HL-60 (cell line): ENCODE results near the gene TCFL5.
A peak's percentile ranks its signal among the peaks of the same experiment; 100 is the strongest.

Experiments used
- DNase-seq, 2 experiments: peaks; one replicate each; pipeline ENCODE4 v3.0.0-alpha.2; 2010 to 2020; ENCODE audit warnings: low read depth in 1 of 2, low spot score in 1 of 2
- H3K27ac ChIP-seq: fragments of 250-450 bp; sonication (Bioruptor Pico); replicated peaks from 2 replicates; pipeline ENCODE4 v1.5.1; 2020; ENCODE audit warnings: mild to moderate bottlenecking, moderate library complexity
- H3K27me3 ChIP-seq: fragments of 250-450 bp; sonication (Bioruptor Pico); 2 replicates; pipeline ENCODE4 v1.5.1; 2021; ENCODE audit warnings: mild to moderate bottlenecking, moderate library complexity; ENCODE audit not compliant: insufficient read depth, poor library complexity, severe bottlenecking
- H3K4me3 ChIP-seq: replicated peaks from 2 replicates; pipeline ENCODE4 v1.5.1; 2011; ENCODE audit warnings: mild to moderate bottlenecking, control low read depth, low read length; ENCODE audit not compliant: insufficient read depth
- CTCF ChIP-seq: IDR thresholded peaks from one replicate; pipeline ENCODE4 v1.5.1; 2011; ENCODE audit warnings: low read length, control low read depth, inconsistent platforms; ENCODE audit not compliant: insufficient read depth
- GABPA ChIP-seq: IDR thresholded peaks from 2 replicates; pipeline ENCODE4 v1.6.1; 2012; ENCODE audit warnings: low read depth
- POLR2AphosphoS5 ChIP-seq: IDR thresholded peaks from 2 replicates; pipeline ENCODE4 v1.6.1; 2012; ENCODE audit warnings: low read depth
- SPI1 ChIP-seq: IDR thresholded peaks from 2 replicates; pipeline ENCODE4 v1.6.1; 2012; ENCODE audit warnings: low read depth, mild to moderate bottlenecking, borderline replicate concordance
- TF ChIP-seq, protein P1 (sequence below): IDR thresholded peaks from 2 replicates; pipeline ENCODE4 v1.6.1; 2012; ENCODE audit warnings: low read depth; ENCODE audit not compliant: insufficient replicate concordance

TCFL5 gene

GRCh38 chr20:62804627-62805154 lies 56.9 kb downstream of the TCFL5 start, which contains the start of gene OGFR:
Gene OGFR (plus strand): TSS chr20:62804835. CDS start chr20:62804860, 25 bp downstream.
- peak; percentile 44 to 84 for DNase-seq
- Histone ChIP-seq H3K27me3 (no peaks in the 10 kb centered on the region), H3K4me3 (peak within 1 kb of the TSS; percentile 85), H3K27ac (peak within 1 kb of the TSS; percentile 58)
- TF ChIP-seq GABPA: no peak
- 0 out of 2 replicates have a peak, but pooled peaks have one; percentile 4 for TF ChIP-seq SPI1
- no peak for TF ChIP-seq CTCF
- peak; percentile 47; the same call in 1 of the 2 replicates for TF ChIP-seq POLR2AphosphoS5
- TF ChIP-seq, protein P1, sequence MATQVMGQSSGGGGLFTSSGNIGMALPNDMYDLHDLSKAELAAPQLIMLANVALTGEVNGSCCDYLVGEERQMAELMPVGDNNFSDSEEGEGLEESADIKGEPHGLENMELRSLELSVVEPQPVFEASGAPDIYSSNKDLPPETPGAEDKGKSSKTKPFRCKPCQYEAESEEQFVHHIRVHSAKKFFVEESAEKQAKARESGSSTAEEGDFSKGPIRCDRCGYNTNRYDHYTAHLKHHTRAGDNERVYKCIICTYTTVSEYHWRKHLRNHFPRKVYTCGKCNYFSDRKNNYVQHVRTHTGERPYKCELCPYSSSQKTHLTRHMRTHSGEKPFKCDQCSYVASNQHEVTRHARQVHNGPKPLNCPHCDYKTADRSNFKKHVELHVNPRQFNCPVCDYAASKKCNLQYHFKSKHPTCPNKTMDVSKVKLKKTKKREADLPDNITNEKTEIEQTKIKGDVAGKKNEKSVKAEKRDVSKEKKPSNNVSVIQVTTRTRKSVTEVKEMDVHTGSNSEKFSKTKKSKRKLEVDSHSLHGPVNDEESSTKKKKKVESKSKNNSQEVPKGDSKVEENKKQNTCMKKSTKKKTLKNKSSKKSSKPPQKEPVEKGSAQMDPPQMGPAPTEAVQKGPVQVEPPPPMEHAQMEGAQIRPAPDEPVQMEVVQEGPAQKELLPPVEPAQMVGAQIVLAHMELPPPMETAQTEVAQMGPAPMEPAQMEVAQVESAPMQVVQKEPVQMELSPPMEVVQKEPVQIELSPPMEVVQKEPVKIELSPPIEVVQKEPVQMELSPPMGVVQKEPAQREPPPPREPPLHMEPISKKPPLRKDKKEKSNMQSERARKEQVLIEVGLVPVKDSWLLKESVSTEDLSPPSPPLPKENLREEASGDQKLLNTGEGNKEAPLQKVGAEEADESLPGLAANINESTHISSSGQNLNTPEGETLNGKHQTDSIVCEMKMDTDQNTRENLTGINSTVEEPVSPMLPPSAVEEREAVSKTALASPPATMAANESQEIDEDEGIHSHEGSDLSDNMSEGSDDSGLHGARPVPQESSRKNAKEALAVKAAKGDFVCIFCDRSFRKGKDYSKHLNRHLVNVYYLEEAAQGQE: no peak

- Histone ChIP-seq H3K4me3 (peak overlapping the region; percentile 85), H3K27ac (no peak overlapping the region), H3K27me3 (no peaks in the 10 kb centered on the region)
- TF ChIP-seq CTCF (no peak), POLR2AphosphoS5 (no peak), GABPA (no peak), SPI1 (no peak)
- TF ChIP-seq, protein P1: no peak
- no peak for DNase-seq
Observed at GRCh38 chr20:62804021-62804626, 57.5 kb downstream of the TCFL5 start.

DNA sequence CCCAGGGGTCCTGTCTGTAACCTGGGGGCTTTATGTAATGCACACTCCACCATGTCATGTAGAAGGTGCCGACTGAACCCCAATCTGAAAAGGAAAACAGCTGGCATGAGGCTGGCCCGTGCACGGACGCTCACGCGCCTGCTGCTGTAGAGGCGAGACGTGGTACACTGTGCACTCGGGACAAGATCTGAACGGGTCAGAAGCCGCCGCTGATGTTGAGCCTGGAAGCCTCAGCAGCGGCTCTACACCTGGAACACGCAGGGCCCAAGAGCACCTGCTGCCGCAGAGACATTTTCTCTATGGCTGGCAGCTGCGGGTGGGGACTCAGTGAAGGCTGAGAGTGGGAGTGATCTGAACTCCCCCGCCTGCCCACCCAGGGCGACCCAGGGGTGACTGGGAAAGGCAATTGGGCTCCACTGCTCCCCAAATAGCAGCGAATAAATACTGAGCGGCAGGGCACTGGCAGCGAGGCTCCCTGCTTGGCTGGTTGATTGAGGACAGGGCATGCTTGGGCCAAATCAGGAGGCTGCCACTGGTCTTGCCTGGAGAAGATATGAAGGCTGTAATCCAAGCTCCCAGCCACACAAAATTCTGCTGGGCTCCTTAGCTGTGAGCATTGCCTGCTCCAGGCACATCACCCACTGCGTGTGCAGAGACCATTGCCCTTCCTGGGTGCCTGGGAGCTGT lies 59.5 kb downstream of the TCFL5 start:
- TF ChIP-seq POLR2AphosphoS5 (no peak), GABPA (no peak), SPI1 (no peak), CTCF (no peak)
- TF ChIP-seq, protein P1: no peak
- DNase-seq: no peak
- Histone ChIP-seq H3K27ac (no peak overlapping the region), H3K4me3 (no peak overlapping the region), H3K27me3 (no peaks in the 10 kb centered on the region)
